GM19324 (cell line): Measurements from ENCODE around the gene CDK18.

Experiments used
- ATAC-seq: cut with Tn5 transposase; IDR thresholded peaks from one replicate; pipeline ENCODE4 v1.9.1; 2021; ENCODE audit warnings: mild to moderate bottlenecking, moderate library complexity; ENCODE audit not compliant: unreplicated experiment, low FRiP score

The CDK18 gene

DNA sequence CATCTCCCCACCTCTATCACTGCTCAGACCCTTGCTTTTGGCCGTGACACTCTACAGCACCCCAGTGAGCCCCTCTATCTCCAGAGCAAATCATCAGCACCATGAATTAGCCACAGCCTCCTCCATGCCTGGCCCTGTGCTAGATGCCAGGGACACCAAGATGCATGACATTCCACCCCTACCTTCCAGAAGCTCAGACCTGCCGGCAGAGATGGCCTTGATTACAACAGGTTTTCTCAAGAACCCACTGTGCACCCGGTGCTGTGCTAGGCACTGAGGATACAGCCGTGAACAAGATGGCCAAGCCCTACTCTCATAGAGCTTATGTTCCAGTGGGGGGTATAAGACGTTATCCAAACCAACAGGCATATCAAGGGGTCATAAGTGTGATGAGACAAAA is 30.6 kb downstream of the CDK18 start:
- no peak for ATAC-seq

DNA sequence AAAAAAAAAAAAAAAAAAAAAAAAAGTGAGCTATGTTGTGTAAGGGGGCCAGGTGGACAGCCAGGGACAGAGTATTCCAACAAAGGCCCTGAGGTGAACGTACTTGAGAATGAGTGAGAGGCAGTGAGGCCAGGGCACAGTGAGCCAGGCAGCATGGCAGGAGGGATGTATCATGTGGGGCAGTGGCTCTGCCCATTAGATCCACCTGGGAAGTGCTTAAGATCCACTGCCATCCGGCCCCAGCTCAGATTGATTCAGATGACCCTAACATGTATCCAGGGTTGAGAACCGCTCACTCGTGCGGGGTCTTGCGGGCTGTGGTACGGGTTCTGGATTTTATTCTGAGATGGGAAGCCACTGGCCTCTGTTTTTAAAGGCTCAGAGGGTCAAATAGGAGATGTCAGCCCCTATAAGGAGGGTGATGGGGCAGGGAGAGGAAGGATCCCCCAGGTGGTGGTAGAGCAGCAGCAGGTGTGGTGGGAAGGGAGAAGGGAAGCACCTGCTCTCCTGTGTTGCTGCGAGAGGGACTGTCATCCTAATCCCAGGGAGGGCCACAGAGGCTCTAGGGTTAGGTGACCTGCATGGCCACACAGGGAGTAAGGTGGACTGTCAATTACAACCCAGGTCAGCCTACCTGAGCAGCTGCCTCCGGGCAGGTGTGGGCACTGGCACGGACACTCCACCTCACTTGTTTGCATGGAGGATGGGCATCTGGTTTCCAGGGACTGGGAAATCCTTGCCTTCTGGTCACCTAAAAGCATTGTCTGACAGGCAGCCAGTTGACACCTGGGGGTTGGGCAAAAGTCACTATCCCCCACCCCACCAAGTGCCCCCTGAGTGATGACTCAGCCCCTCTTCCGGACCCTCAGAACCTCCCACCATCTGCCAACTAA is 31.6 kb downstream of the CDK18 start:
- ATAC-seq: no peak

DNA sequence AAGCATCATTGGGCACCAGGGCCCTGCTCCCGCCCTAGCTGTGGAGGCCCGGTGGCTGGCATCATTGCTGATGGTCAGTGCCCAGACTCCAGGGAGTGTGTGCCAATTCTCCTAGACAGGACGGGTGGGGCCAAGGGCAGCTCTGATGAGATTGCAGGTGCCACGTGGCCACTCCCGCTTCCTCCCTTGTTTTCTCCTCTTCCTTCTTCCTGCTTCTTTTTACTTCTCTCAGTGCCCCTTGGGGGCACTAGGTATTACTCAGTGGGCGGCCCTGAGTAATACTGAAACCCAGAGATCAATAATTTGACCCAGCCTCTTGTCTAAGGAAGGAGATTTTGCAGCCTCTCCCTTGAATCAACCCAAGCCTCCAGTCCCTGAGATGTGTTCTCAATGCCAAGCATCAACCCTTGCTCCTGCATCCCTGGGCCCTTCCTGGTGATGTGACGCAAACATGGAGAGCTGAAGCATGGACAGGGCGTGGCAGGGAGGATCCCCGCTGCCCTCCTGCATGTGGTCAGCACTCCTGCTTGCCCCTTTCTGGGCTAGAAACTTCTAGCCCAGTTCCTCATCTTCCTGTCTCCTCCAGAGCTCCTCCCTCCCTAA is 32.4 kb downstream of the CDK18 start:
- ATAC-seq: no peak

DNA sequence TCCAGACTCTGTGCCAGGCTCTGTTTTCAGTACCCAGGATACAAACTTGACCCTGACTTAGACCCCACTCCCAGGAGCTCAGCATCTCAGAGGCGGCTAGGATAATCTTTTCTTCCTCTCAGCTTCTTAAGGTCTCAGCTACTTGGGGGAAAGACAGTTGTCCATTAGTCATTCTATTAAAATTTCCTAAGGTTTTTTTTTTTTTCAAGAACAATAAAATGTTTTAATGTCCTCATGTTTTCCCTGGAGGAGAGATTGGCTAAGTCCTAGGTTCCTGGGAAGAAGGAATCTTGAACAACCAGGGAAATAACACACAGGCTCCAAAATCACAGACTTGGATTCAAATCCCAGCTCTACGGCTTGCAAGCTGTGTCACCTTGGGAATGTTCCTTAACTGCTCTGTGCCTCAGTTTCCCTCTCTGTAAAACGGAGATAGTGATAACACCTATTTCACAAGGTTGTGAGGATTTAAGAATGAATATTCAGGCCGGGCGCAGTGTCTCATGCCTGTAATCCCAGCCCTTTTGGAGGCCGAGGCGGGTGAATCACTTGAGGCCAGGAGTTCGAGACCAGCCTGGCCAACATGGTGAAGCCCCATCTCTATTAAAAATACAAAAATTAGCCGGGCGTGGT is 33.0 kb downstream of the CDK18 start:
- ATAC-seq: no peak

DNA sequence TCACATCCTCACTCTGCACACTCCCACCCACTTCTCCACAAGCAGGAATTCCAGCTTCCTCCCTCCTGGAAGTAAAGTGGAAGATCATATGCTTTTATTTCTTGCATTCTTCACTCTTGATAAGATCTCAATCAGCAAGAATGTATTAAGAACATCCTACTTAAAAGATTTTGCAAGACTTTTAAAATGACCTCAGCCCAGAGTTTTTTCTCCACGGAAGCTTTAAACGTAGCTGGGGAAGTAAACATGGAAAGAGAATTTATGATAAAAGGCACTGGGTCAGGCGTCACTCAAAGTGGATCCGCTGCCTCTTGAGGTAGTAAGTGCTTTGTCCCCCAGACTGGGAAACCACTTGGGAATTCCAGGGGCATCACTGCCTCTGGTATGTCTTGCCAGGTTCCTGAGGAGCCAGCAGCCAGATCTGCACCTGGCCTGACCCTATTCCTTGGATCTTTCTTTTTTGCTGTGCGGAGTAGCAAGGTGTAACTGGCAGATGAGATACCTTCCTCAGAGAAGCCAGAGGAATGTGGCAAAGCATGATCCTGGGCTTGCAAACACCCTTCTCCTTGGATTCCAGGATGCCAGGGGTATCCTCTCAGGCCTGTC is 33.9 kb downstream of the CDK18 start:
- ATAC-seq: no peak

DNA sequence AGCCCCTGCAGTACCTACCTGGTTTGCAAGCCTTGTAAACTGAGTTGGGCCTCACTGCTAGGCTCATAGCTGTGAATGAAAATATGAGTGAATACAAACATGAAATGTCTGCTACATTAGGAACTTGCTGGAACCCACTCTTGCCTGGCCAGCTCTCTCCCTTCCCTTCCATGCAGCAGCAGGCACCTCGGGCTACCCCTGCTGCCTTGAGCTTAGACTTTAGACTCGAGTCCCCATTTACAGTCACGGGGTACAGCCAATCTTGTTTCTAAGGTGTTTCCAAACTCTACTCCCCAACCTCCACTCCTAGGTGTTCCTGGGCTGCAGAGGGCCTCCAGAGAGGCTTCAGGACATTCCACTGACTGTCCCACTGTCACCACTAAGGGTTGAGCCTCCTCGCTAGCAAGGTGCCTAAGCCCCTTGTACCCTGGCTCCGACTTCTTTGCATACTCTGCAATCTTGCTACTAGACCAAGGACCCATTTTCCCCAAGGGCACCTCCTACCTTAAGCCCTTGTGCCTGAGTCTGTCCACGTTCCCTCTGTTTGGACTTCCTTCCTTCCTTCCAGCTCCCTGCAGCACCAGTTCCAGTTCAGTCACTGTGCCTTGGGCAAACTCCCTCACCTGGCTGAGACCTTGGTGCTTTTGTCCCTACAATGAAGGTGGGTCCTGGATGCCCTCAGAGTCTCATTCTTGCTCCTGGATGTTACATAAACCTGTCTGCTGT is 36.9 kb downstream of the CDK18 start:
- ATAC-seq: no peak

DNA sequence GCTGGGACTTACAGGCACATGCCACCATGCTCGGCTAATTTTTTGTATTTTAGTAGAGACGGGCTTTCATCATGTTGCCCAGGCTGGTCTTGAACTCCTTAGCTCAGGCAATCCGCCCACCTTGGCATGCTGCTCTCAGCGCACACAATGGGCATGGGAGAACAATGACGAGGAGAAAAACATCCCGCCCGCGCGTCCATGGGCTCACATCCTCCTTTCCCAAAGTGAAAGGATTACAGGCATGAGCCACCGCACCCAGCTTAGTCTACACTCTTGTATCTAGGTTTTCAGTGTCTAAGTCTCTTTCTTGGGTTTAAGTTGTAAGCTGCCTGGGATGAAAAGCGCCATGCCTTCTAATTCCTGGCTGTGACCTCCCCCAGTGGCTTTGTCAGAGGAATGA is 37.9 kb downstream of the CDK18 start:
- no peak for ATAC-seq

DNA sequence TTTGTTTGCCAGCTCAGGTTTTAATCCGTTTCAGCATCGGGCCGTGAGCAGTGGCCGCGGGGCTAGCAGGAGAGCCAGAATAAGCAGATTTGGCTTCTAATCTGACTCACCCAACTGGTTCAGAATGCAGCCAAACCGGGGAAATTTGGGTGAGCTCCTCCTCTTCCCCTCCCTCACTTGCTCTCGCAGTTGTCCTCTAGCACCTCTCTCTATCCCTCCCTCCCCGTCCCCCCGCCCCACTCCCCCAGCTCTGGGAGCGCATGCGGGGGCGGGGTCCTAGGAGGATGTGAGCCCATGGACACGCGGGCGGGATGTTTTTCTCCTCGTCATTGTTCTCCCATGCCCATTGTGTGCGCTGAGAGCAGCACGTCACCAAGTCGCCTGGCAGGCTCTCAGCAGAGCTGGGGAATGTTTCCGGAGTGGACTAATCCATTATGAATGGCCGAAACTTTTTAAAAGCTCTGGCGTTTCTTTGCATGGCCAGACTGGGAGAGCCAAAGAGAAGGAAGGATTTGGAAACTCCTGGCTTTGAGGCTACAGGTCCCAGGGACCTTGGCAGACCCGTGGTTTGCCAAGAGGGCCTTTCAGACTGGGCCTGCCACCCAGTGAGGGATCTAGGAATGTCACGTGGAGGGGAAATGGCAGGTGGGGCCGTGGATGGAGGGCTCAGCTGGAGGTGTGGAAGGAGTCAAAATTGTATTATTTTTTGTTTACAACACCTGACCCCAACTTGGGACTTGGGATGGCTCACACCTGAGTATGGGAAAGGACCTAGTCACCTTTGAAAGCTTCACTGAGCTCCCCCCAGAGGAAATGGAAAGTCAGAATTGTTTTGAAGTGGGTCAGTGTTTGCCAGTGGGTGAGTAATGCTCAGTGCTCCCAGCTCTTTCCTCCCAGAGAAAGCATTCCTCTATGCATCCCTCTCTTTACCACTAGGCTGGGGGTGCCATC is 39.2 kb downstream of the CDK18 start:
- no peak for ATAC-seq

DNA sequence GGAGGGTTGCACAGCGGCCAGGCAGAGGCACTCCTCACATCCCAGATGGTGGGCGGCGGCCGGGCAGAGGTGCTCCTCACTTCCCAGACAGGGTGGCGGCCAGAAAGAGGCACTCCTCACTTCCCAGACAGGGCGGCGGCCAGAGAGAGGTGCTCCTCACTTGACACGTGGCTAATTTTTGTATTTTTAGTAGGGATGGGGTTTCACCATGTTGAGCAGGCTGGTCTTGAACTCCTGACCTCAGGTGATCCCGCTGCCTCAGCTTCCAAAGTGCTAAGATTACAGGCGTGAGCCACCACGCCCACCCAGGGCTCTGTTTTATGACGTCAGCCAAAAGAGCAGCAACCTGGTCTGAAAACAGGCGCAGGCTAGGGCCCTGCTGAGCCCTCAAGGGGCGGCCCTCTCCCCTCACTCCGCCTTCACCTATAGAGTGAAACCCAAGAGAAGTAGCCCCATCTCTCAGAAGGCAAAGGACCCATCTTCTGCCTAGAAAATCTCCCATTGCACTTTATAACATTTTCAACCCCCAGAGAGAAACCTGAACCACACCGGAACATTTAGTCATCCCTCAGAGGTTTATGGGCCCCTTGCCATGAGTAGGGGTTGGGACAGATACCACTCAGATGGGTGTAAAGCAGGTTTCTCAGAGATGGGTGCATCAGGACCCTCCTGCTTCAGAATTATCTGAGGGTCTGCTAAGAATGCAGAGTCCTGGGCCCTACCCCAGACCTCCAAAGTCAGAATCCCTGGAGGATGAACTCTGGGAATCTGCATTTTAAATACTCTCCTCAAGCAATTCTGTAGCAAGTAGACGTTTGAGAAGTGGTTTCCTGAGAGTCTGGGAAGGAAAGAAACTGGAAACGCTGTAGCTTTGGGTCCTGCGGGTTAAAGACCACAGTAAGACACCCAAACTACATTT is 40.8 kb downstream of the CDK18 start:
- no peak for ATAC-seq

DNA sequence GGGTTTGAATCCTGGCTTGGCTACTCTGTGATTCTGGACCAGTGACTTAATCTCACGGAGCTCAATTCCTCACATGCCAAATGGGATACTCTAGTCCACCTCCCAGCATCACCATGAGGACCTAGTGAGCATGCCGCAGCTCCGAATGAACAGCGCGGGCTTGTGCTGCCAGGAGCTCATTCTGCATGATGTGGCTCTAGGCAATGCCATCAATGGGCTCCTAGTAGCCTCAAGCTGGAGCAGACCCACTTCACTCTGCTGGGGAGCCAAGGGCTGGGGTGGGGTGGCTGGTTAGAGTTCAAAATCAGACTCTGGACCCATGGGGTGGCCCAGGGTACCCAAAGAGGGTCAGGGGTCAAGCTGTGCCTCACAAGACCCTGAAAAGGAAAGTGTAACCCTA is 41.5 kb downstream of the CDK18 start:
- ATAC-seq: no peak

DNA sequence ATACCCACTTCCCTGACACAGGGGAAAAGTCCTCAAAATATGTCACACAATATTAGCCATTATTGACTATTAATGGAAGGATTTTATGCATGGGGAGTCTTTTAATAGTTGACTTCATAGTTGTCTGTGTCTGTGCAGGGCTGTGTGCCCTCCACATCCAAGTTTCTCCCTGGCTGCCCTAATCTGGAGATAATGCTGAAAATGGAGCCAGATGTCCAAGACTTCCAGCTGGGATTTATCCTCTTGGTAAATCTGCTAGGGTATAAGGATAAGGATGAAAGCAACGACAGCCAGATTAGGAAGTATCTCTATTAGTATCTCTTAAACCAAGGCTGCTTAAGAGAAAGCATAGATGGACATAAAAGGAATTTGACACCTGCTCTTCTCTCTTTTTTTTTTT is 42.1 kb downstream of the CDK18 start:
- no peak for ATAC-seq

DNA sequence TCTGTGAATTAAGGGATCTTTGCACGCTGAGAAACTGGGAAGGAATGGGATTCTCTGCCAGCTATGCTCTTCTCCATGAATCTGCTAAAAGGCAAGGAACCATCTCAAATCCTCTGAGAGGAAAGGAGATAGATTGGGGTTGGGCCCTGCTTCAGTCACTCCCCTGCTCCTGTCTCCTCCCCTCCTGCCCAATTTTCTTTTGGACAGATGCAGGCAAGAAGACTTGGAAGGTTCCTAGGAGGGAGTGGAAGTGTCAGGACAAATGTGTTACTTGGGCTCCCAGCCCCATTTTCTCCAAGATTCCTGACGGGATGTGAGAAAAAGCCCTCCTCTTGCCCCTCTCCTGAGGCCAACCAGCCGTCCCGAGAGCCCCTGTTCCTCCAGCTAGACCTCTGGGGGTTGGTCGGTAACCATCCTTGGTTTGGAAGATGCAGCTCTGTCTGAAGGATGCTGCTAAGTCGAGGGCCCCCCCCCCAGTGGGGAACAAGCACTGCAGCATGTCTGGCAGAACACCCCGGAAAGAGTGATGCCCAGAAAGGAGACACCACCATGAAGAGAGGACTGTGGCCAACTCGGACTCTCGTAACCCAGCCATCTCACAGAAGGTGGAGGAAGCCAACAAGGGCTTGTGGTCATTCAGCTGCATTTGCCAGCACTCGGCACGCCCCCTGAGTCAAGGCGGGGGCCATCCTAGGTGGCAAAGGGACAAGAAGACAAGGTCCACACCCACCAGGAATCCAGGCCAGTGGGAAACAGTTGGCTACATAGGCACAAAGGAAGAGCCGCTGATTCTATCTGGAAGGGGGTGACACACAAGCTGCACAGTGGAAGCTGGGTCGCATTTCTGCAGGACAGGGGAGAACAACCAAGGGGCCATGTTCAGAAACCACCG is 43.7 kb downstream of the CDK18 start:
- ATAC-seq: no peak

DNA sequence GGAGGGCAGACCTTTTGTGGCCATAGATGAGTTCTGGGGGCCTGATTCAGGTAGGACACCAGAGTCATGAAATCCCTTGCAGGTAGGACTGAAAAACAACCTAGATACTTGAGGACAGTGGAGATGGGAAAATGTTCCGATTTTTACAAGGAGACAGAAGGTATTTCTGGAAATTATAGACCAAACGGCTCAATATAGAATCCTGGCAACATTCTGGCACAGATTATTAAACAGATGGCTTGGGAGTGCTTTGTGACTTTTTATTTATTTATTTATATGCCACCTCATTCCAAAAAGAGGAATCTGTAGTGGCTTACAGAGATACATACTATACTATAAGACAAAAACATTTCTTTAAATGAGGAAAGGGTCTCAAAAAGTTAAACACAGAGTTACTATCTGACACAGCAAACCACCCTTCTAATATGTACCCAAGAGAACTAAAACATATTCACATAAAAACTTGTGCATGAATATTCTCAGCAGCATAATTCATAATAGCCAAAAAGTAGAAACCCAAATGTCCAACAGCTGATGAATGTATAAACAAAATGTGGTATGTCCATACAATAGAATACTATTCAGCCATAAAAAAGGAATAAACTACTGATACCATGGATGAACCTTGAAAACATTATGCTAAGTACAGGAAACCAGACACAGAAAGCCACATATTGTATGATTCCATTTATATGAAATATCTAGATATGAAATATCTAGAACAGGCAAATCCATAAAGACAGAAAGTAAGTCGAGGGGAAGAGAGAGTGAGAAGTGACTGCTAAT is 49.8 kb downstream of the CDK18 start:
- no peak for ATAC-seq

DNA sequence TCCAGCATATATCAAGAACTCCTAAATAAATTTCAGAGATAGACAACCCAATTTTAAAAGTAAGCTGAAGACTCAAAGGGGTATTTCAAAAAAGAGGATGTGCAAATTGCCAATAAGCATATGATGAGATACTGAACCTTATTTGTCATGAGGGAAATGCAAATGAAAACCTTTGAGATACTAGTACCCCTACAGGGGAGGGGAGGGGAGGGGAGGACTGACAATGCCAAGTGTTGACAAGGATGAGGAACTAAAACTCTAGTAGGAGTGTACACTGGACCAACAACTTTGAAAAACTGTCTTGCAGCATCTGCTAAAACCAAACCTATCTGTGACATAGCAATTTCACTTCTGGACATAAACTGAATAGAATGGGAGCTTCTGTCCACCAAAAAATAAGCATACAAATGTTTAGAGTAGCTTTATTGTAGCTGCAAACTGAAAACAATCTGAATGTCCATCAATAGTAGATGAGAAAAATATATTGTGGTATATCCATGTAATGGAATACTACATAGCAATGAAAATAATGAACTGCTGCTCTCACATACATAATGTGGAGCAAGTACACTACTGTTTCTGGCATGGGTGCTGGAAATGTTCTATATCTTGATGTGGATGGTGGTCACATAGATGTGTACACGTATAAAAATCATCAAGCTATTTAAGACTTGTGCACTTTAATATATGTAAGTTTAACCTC is 57.2 kb downstream of the CDK18 start:
- no peak for ATAC-seq

DNA sequence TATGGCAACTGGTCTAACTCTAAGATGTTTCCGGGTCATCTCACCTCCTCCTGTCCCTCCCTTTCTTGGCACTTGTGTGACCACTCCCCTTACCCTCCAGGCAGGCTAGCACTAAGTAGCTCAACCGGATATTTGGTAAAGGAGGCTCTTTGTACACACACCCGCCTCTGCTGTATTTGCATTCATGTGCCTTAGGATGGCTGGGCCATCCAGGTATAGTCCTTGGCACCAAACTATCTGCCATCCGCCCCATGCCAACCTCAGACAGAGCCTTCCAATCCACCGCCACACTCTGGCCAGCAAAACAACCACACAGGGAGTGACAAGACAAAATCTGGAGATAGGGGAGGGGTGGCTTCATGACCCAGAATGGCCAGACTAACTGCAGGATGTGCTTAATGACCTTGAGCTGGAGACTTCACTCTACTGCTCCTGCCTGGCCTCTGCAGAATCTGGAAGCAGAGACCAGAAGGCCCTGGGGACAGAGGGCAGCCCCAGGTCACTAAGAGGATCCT is 59.5 kb downstream of the CDK18 start:
- no peak for ATAC-seq

DNA sequence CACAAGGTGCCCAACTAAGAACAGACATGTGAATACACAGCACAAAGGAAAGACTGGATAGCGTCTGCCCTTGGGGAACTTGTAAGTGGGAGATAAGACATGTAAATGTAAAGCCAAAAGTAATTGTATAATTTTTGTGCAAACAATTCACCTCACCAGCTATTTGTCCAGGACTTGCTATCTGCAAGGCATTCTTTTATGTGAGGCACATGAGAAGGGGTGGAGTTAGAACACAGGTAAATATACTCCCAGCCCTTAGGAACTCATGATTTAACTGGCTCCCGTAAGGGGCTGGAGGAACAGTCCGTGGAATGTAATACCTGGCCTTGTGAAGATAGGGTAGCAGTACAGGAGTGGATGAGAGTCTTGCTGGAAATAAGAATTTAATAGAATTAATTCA is 61.3 kb downstream of the CDK18 start:
- ATAC-seq: no peak
